ENCODE measurements around the gene FGFBP1. TPM values are rescaled to one million over a fixed set of nuclear protein-coding genes. Genes with fewer than 3 reads are reported as not detected.
A peak's percentile ranks its signal among the peaks of the same experiment; 100 is the strongest.

Gene FGFBP1
- total RNA-seq, 1 donor from 2014 or later = 22.9 TPM

- FAIRE-seq (peak; percentile 88), DNase-seq (ENCODE audit: low read depth) (peak; percentile 100)
- Histone ChIP-seq H3K36me3 (ENCODE audit: control insufficient read depth, insufficient read depth, low read length) (no peaks in the 10 kb centered on the region), H3K4me3 (ENCODE audit: low read depth, low read length) (no peak overlapping the region), H3K27me3 (ENCODE audit: control insufficient read depth, insufficient read depth, low read length) (no peaks in the 10 kb centered on the region)
- TF ChIP-seq CTCF (IDR thresholded peaks at IDR 0.05; ENCODE audit: insufficient read depth, low read length, severe bottlenecking) = no peak
Measured at GRCh38 chr4:15893962-15894361, 44.6 kb downstream of the FGFBP1 start.

GRCh38 chr4:15891312-15891711, 47.2 kb downstream of the FGFBP1 start:
- Histone ChIP-seq H3K36me3 (ENCODE audit: control insufficient read depth, insufficient read depth, low read length) (no peaks in the 10 kb centered on the region), H3K4me3 (ENCODE audit: low read depth, low read length) (no peak overlapping the region), H3K27me3 (ENCODE audit: control insufficient read depth, insufficient read depth, low read length) (no peaks in the 10 kb centered on the region)
- no peak for TF ChIP-seq CTCF (IDR thresholded peaks at IDR 0.05; ENCODE audit: insufficient read depth, low read length, severe bottlenecking)
- FAIRE-seq (no peak), DNase-seq (ENCODE audit: low read depth) (no peak)

DNA sequence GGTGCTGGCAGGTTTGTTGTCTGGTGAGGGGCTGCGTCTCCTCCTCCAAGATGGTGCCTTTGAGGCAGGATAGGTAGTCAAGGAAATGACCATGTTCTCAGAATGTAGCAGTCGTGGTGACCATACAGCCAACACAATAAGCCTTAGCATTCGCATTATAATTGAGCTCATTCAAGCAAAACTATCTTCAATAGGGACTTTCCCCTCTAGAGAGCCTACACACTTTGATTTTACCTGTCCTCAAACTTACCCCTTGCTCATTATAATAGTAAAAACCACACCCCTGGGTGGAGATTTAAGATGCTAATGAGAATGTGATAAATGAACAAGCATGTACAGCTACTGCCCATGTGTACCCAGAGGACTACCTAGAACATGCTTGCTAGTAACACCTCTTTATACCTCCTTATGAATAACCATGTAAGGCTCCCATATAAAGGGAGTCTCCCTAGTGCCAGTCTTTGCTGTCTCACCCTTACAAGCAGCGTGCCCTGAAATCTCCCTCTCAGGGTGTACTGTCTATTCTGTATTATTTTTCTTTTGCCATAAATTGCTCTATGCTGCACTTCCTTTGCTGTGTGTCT, 48.2 kb downstream of the FGFBP1 start:
- no peaks in the 10 kb centered on the region for H3K36me3 ChIP-seq (ENCODE audit: control insufficient read depth, insufficient read depth, low read length)
- TF ChIP-seq CTCF (IDR thresholded peaks at IDR 0.05; ENCODE audit: insufficient read depth, low read length, severe bottlenecking) = no peak
- FAIRE-seq = no peak

DNA sequence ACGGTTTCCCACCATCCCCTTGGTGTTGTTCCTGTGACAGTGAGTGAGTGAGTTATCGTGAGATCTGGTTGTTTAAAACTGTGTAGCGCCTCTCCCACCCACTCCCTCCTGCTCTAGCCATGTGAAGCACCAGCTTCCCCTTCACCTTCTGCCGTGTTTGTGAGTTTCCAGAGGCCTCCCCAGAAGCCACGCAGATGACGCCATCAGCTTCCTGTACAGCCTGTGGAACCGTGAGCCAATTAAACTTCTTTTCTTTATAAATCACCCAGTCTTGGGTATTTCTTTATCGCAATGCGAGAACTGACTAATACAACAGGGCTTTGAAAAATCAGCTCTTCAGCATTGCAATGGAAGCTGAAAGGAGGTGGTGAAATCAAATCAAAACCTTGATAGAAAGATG, 50.0 kb downstream of the FGFBP1 start:
- H3K4me3 ChIP-seq (ENCODE audit: low read depth, low read length) = no peak overlapping the region
- no peak for DNase-seq (ENCODE audit: low read depth)
- no peaks in the 10 kb centered on the region for H3K36me3 ChIP-seq (ENCODE audit: control insufficient read depth, insufficient read depth, low read length)
- H3K27me3 ChIP-seq (ENCODE audit: control insufficient read depth, insufficient read depth, low read length) = no peaks in the 10 kb centered on the region
- no peak for TF ChIP-seq CTCF (IDR thresholded peaks at IDR 0.05; ENCODE audit: insufficient read depth, low read length, severe bottlenecking)
- FAIRE-seq = no peak

More for the DNA sequence above, 48.2 kb downstream of the FGFBP1 start:
- H3K27me3 ChIP-seq (ENCODE audit: control insufficient read depth, insufficient read depth, low read length) = no peaks in the 10 kb centered on the region
- H3K4me3 ChIP-seq (ENCODE audit: low read depth, low read length) = no peak overlapping the region
- DNase-seq (ENCODE audit: low read depth) = no peak

Other genes with a start within 250 kb of the FGFBP1 start
- gene BST1, start 235.7 kb downstream of the FGFBP1 start, total RNA-seq = 0.64 and 0.79 TPM in 2 replicates
- gene CD38, start 160.4 kb downstream of the FGFBP1 start, total RNA-seq = not detected in 2 replicates
- not detected in 2 replicates for gene FGFBP2, start 24.4 kb upstream of the FGFBP1 start, total RNA-seq
- gene PROM1, start 145.3 kb upstream of the FGFBP1 start, total RNA-seq = 0.13 and 0.26 TPM in 2 replicates

All from bronchial epithelial cell (primary cell).